DOHH2 (cell line): Measurements from ENCODE around the gene PMEL.

Experiments used
- EZH2phosphoT487 ChIP-seq: fragments of 200-600 bp; sonication (generic); IDR thresholded peaks from 2 replicates; pipeline ENCODE4 v1.6.1; 2017; ENCODE audit warnings: borderline replicate concordance, mild to moderate bottlenecking, antibody characterized with exemption, low read length, moderate library complexity, mixed read lengths
- TF ChIP-seq, protein P1 (sequence below): fragments of 200-600 bp; sonication (generic); IDR thresholded peaks from one replicate; pipeline ENCODE4 v1.5.1; 2014; ENCODE audit warnings: antibody characterized with exemption, mild to moderate bottlenecking, low read depth, low read length; ENCODE audit not compliant: poor library complexity, severe bottlenecking

DNA sequence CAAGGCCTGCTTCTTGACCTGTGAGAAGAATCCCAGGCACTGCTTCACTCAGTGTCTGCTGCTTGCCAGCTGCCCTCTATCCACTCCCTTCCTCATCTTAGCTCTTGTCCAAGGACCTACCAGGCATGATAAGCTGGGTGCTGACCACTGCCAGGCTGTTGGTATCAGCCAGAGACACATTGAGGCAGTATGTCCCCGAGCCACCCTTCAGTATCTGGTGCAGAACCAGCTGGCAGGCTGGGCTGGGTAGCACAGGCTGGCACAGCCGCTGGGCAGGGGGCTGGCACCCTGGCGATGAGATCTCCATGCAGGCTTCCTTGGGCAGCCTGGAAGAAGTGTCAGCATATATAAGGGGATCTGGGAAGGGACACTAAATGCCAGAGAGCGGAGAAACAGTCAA lies 10.5 kb downstream of the PMEL start:
- TF ChIP-seq, protein P1, sequence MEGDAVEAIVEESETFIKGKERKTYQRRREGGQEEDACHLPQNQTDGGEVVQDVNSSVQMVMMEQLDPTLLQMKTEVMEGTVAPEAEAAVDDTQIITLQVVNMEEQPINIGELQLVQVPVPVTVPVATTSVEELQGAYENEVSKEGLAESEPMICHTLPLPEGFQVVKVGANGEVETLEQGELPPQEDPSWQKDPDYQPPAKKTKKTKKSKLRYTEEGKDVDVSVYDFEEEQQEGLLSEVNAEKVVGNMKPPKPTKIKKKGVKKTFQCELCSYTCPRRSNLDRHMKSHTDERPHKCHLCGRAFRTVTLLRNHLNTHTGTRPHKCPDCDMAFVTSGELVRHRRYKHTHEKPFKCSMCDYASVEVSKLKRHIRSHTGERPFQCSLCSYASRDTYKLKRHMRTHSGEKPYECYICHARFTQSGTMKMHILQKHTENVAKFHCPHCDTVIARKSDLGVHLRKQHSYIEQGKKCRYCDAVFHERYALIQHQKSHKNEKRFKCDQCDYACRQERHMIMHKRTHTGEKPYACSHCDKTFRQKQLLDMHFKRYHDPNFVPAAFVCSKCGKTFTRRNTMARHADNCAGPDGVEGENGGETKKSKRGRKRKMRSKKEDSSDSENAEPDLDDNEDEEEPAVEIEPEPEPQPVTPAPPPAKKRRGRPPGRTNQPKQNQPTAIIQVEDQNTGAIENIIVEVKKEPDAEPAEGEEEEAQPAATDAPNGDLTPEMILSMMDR, result no peak
- TF ChIP-seq EZH2phosphoT487, result no peak
